Measurements from ENCODE around the gene XPOT.

Gene XPOT

GRCh38 chr12:64470495-64470894, 66.3 kb downstream of the XPOT start:
- no peak for DNase-seq

GRCh38 chr12:64473176-64473575, 69.0 kb downstream of the XPOT start:
- DNase-seq: no peak

- no peak for DNase-seq
Measured at GRCh38 chr12:64475518-64475917, 71.3 kb downstream of the XPOT start.

GRCh38 chr12:64476844-64477243, 72.7 kb downstream of the XPOT start:
- DNase-seq: no peak

GRCh38 chr12:64478661-64479060, 74.5 kb downstream of the XPOT start:
- no peak for DNase-seq

- DNase-seq: no peak
Measured at GRCh38 chr12:64480148-64480547, 76.0 kb downstream of the XPOT start.

GRCh38 chr12:64486657-64487056, 82.5 kb downstream of the XPOT start:
- no peak for DNase-seq

GRCh38 chr12:64491718-64492117, 87.5 kb downstream of the XPOT start:
- no peak for DNase-seq

GRCh38 chr12:64493513-64493912, 89.3 kb downstream of the XPOT start:
- no peak for DNase-seq

- no peak for DNase-seq
Measured at GRCh38 chr12:64494998-64495729, 91.0 kb downstream of the XPOT start.

GRCh38 chr12:64496839-64497400, 92.7 kb downstream of the XPOT start:
- DNase-seq: no peak

GRCh38 chr12:64497484-64497883, 93.3 kb downstream of the XPOT start:
- DNase-seq: no peak

- no peak for DNase-seq
Measured at GRCh38 chr12:64497903-64498302, 93.7 kb downstream of the XPOT start.

GRCh38 chr12:64500394-64500793, 96.2 kb downstream of the XPOT start:
- no peak for DNase-seq

Data from NCI-H82 (cell line).